ENCODE data around the gene PIGN. TPM values are rescaled to one million over a fixed set of nuclear protein-coding genes. Genes with fewer than 3 reads are reported as not detected.

The PIGN gene
- total RNA-seq, 2 experiments from 2014 or later = 9.6 to 11.7 TPM

- CTCF ChIA-PET = no interaction called here
- intact Hi-C loops (cut with DNase I, micrococcal nuclease) = no loop called here
- POLR2A ChIA-PET = no interaction called here
- no peak for ATAC-seq (ENCODE audit: poor library complexity)
- H3K4me3 Mint-ChIP-seq = no peak overlapping the region
- Histone ChIP-seq H3K27me3 (ENCODE audit: control insufficient read depth in 1 of 2, insufficient read depth in 2 of 2, low read length in 2 of 2) (no peaks in the 10 kb centered on the region), H3K4me1 (ENCODE audit: insufficient read depth, low read length) (no peaks in the 10 kb centered on the region), H3K36me3 (ENCODE audit: insufficient read depth, low read length) (peaks cover 4% of the 10 kb centered on the region), H3K27ac (ENCODE audit: low read depth in 1 of 2, low read length in 2 of 2) (no peak overlapping the region), H3K9me3 (ENCODE audit: control insufficient read depth in 1 of 2, insufficient read depth in 1 of 2, low read length in 2 of 2) (no peaks in the 10 kb centered on the region), H3K4me3 (ENCODE audit: low read length) (no peak overlapping the region)
- H3K27me3 Mint-ChIP-seq = no peaks in the 10 kb centered on the region
- peaks cover 22% of the 10 kb centered on the region for H3K36me3 Mint-ChIP-seq (ENCODE audit: low read depth)
- DNase-seq = no peak
- TF ChIP-seq, protein P1, sequence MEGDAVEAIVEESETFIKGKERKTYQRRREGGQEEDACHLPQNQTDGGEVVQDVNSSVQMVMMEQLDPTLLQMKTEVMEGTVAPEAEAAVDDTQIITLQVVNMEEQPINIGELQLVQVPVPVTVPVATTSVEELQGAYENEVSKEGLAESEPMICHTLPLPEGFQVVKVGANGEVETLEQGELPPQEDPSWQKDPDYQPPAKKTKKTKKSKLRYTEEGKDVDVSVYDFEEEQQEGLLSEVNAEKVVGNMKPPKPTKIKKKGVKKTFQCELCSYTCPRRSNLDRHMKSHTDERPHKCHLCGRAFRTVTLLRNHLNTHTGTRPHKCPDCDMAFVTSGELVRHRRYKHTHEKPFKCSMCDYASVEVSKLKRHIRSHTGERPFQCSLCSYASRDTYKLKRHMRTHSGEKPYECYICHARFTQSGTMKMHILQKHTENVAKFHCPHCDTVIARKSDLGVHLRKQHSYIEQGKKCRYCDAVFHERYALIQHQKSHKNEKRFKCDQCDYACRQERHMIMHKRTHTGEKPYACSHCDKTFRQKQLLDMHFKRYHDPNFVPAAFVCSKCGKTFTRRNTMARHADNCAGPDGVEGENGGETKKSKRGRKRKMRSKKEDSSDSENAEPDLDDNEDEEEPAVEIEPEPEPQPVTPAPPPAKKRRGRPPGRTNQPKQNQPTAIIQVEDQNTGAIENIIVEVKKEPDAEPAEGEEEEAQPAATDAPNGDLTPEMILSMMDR (IDR thresholded peaks at IDR 0.05) = no peak
- H3K4me1 Mint-ChIP-seq (ENCODE audit: low read depth) = peaks cover 73% of the 10 kb centered on the region
- H3K27ac Mint-ChIP-seq = no peak overlapping the region
- no peaks in the 10 kb centered on the region for H3K9me3 Mint-ChIP-seq
Measured at GRCh38 chr18:62206593-62206992, 19.7 kb upstream of the PIGN start.

GRCh38 chr18:62205824-62206223 lies 19.0 kb upstream of the PIGN start:
- ChIA-PET POLR2A (no interaction called here), CTCF (no interaction called here)
- H3K27ac ChIP-seq (ENCODE audit: low read depth in 1 of 2, low read length in 2 of 2) = no peak overlapping the region
- DNase-seq (no peak), ATAC-seq (ENCODE audit: poor library complexity) (no peak)
- peaks cover 17% of the 10 kb centered on the region for H3K36me3 Mint-ChIP-seq (ENCODE audit: low read depth)
- no peaks in the 10 kb centered on the region for H3K27me3 Mint-ChIP-seq
- H3K36me3 ChIP-seq (ENCODE audit: insufficient read depth, low read length) = no peaks in the 10 kb centered on the region
- H3K27ac Mint-ChIP-seq = no peak overlapping the region
- no peaks in the 10 kb centered on the region for H3K9me3 ChIP-seq (ENCODE audit: control insufficient read depth in 1 of 2, insufficient read depth in 1 of 2, low read length in 2 of 2)
- H3K4me3 Mint-ChIP-seq = no peak overlapping the region
- no peaks in the 10 kb centered on the region for H3K4me1 ChIP-seq (ENCODE audit: insufficient read depth, low read length)
- TF ChIP-seq, protein P1 (IDR thresholded peaks at IDR 0.05) = no peak
- intact Hi-C loops (cut with DNase I, micrococcal nuclease) = no loop called here
- no peak overlapping the region for H3K4me3 ChIP-seq (ENCODE audit: low read length)
- no peaks in the 10 kb centered on the region for H3K27me3 ChIP-seq (ENCODE audit: control insufficient read depth in 1 of 2, insufficient read depth in 2 of 2, low read length in 2 of 2)
- peaks cover 69% of the 10 kb centered on the region for H3K4me1 Mint-ChIP-seq (ENCODE audit: low read depth)
- H3K9me3 Mint-ChIP-seq = no peaks in the 10 kb centered on the region

- Mint-ChIP-seq H3K27ac (no peak overlapping the region), H3K27me3 (no peaks in the 10 kb centered on the region), H3K36me3 (ENCODE audit: low read depth) (no peaks in the 10 kb centered on the region), H3K4me1 (ENCODE audit: low read depth) (peaks cover 71% of the 10 kb centered on the region), H3K4me3 (no peak overlapping the region), H3K9me3 (no peaks in the 10 kb centered on the region)
- CTCF ChIA-PET = interaction anchor here (1.0 kb wide), 1 partner anchor 15 kb away, joined by 3 read pairs; the partner anchor contains the start of genes PIGN and RELCH
- POLR2A ChIA-PET = no interaction called here
- DNase-seq (no peak), ATAC-seq (ENCODE audit: poor library complexity) (no peak)
- H3K36me3 ChIP-seq (ENCODE audit: insufficient read depth, low read length) = no peaks in the 10 kb centered on the region
- no peaks in the 10 kb centered on the region for H3K9me3 ChIP-seq (ENCODE audit: control insufficient read depth in 1 of 2, insufficient read depth in 1 of 2, low read length in 2 of 2)
- no peak overlapping the region for H3K27ac ChIP-seq (ENCODE audit: low read depth in 1 of 2, low read length in 2 of 2)
- no peaks in the 10 kb centered on the region for H3K4me1 ChIP-seq (ENCODE audit: insufficient read depth, low read length)
- no peak overlapping the region for H3K4me3 ChIP-seq (ENCODE audit: low read length)
- TF ChIP-seq, protein P1 (IDR thresholded peaks at IDR 0.05) = no peak
- intact Hi-C loops (cut with DNase I, micrococcal nuclease) = loop anchor here in 1 of 2 experiments (2.0 kb wide), 1 partner anchor 13 kb away; no protein-coding TSS in a partner anchor
- H3K27me3 ChIP-seq (ENCODE audit: control insufficient read depth in 1 of 2, insufficient read depth in 2 of 2, low read length in 2 of 2) = no peaks in the 10 kb centered on the region
Measured at GRCh38 chr18:62201870-62202269, 15.0 kb upstream of the PIGN start.
